Parathyroid adenoma (tissue), 2 donors: ENCODE measurements around the gene SNCB.

Experiments
- H2AFZ ChIP-seq: fragments of 300-600 bp; sonication (generic); one replicate; pipeline ENCODE4 v1.7.0; 2017; ENCODE audit warnings: antibody characterized with exemption, mild to moderate bottlenecking
- H3K27ac ChIP-seq: fragments of 300-600 bp; sonication (generic); one replicate; pipeline ENCODE4 v1.7.0; 2017
- H3K27me3 ChIP-seq: fragments of 300-600 bp; sonication (generic); one replicate; pipeline ENCODE4 v1.7.0; 2017; ENCODE audit warnings: low read length; ENCODE audit not compliant: control insufficient read depth, insufficient read depth
- H3K36me3 ChIP-seq: fragments of 300-600 bp; sonication (generic); one replicate; pipeline ENCODE4 v1.7.0; 2017; ENCODE audit warnings: low read length; ENCODE audit not compliant: control insufficient read depth, insufficient read depth
- H3K4me1 ChIP-seq: fragments of 300-600 bp; sonication (generic); one replicate; pipeline ENCODE4 v1.7.0; 2017; ENCODE audit warnings: control low read depth
- H3K4me2 ChIP-seq: fragments of 300-600 bp; sonication (generic); one replicate; pipeline ENCODE4 v1.7.0; 2017; ENCODE audit warnings: low read length
- H3K4me3 ChIP-seq: fragments of 300-600 bp; sonication (generic); one replicate; pipeline ENCODE4 v1.7.0; 2017; ENCODE audit warnings: low read depth, low read length
- H3K79me2 ChIP-seq: fragments of 300-600 bp; sonication (generic); one replicate; pipeline ENCODE4 v1.7.0; 2017; ENCODE audit warnings: control low read depth
- H3K9ac ChIP-seq: fragments of 300-600 bp; sonication (generic); one replicate; pipeline ENCODE4 v1.7.0; 2017; ENCODE audit warnings: mild to moderate bottlenecking
- H3K9me3 ChIP-seq: fragments of 300-600 bp; sonication (generic); one replicate; pipeline ENCODE4 v1.7.0; 2017; ENCODE audit warnings: low read length; ENCODE audit not compliant: control insufficient read depth
- CTCF ChIP-seq: fragments of 300-600 bp; sonication (generic); IDR thresholded peaks from one replicate; pipeline ENCODE4 v1.7.0; 2017; ENCODE audit warnings: antibody characterized with exemption, mild to moderate bottlenecking
- donor health status: primary hyperparathyroidism.

Gene SNCB

GRCh38 chr5:176637556-176637955, 7.2 kb upstream of the SNCB start:
- Histone ChIP-seq H3K36me3 (no peaks in the 10 kb centered on the region), H3K4me2 (no peak overlapping the region), H3K4me1 (no peaks in the 10 kb centered on the region), H3K27me3 (no peaks in the 10 kb centered on the region), H3K9me3 (no peaks in the 10 kb centered on the region), H3K27ac (no peak overlapping the region), H3K79me2 (no peaks in the 10 kb centered on the region), H3K9ac (no peak overlapping the region), H3K4me3 (no peak overlapping the region), H2AFZ (no peak overlapping the region)
- TF ChIP-seq CTCF, result no peak

GRCh38 chr5:176636426-176636825, 6.1 kb upstream of the SNCB start:
- no peak overlapping the region for H3K4me2 ChIP-seq
- TF ChIP-seq CTCF, result no peak
- H3K79me2 ChIP-seq, result no peaks in the 10 kb centered on the region
- no peak overlapping the region for H3K9ac ChIP-seq
- H3K4me1 ChIP-seq, result no peaks in the 10 kb centered on the region
- no peak overlapping the region for H2AFZ ChIP-seq
- H3K27ac ChIP-seq, result no peak overlapping the region
- H3K27me3 ChIP-seq, result no peaks in the 10 kb centered on the region
- H3K36me3 ChIP-seq, result no peaks in the 10 kb centered on the region
- H3K4me3 ChIP-seq, result no peak overlapping the region
- no peaks in the 10 kb centered on the region for H3K9me3 ChIP-seq

GRCh38 chr5:176633598-176633997, 3.3 kb upstream of the SNCB start:
- H3K4me3 ChIP-seq, result no peak overlapping the region
- H3K4me1 ChIP-seq, result peaks cover 7% of the 10 kb centered on the region
- no peaks in the 10 kb centered on the region for H3K9me3 ChIP-seq
- H3K9ac ChIP-seq, result no peak overlapping the region
- H3K27me3 ChIP-seq, result peaks cover 5% of the 10 kb centered on the region
- no peak overlapping the region for H3K4me2 ChIP-seq
- no peak for TF ChIP-seq CTCF
- H3K27ac ChIP-seq, result no peak overlapping the region
- no peak overlapping the region for H2AFZ ChIP-seq
- H3K79me2 ChIP-seq, result no peaks in the 10 kb centered on the region
- H3K36me3 ChIP-seq, result no peaks in the 10 kb centered on the region

- no peaks in the 10 kb centered on the region for H3K9me3 ChIP-seq
- peaks cover 5% of the 10 kb centered on the region for H3K27me3 ChIP-seq
- H3K79me2 ChIP-seq, result no peaks in the 10 kb centered on the region
- peaks cover 7% of the 10 kb centered on the region for H3K4me1 ChIP-seq
- H3K27ac ChIP-seq, result no peak overlapping the region
- no peak overlapping the region for H3K4me2 ChIP-seq
- no peaks in the 10 kb centered on the region for H3K36me3 ChIP-seq
- H3K4me3 ChIP-seq, result no peak overlapping the region
- no peak for TF ChIP-seq CTCF
- H3K9ac ChIP-seq, result no peak overlapping the region
- H2AFZ ChIP-seq, result no peak overlapping the region
Observed at GRCh38 chr5:176632745-176633144, 2.4 kb upstream of the SNCB start.

GRCh38 chr5:176631383-176632200, 1.3 kb upstream of the SNCB start:
- Histone ChIP-seq H3K9ac (no peak overlapping the region), H3K9me3 (no peaks in the 10 kb centered on the region), H2AFZ (no peak overlapping the region), H3K79me2 (no peaks in the 10 kb centered on the region), H3K4me2 (no peak overlapping the region), H3K27ac (no peak overlapping the region), H3K36me3 (no peaks in the 10 kb centered on the region), H3K4me1 (peaks cover 9% of the 10 kb centered on the region), H3K27me3 (peaks cover 5% of the 10 kb centered on the region), H3K4me3 (no peak overlapping the region)
- no peak for TF ChIP-seq CTCF
